GM13977 (cell line): ENCODE results near the gene IZUMO4.

Experiments
- DNase-seq: peaks from one replicate; pipeline ENCODE4 v3.0.0; 2012; ENCODE audit warnings: low spot score
- in situ Hi-C: fragments of 300-500 bp; cut with MboI; formaldehyde crosslinking; loops from one replicate; pipeline ENCODE4 v1.12.0; 2022; ENCODE audit warnings: low sequenced_read_pairs, low pct_unique_long_range_greater_than_20kb, mixed read lengths, inconsistent platforms; ENCODE audit not compliant: unreplicated experiment
- TF ChIP-seq, protein P1 (sequence below): IDR thresholded peaks from 2 replicates; pipeline ENCODE4 v1.5.1; 2012; ENCODE audit warnings: mild to moderate bottlenecking, control low read depth; ENCODE audit not compliant: insufficient read depth; ENCODE audit errors: extremely low read depth, missing control alignments

IZUMO4 gene

DNA sequence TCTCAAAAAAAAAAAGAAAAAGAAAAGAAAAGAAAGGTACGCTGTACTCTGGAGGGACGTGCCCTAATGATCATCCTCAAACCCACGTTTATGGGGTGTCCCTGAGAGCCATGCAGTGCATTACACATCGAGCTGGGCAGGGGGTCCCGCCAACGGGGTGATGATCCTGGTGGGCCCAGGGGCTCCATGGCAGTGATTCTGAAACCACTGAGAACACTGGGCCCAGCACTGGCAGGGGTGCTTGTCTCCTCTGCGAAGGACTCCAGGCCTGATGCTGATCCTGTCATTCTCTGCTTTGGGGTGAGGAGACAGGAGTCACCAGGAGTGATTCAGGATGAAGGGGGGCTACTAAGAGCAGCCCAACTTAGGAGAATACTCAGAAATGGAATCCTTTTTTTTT is 19.3 kb upstream of the IZUMO4 start:
- TF ChIP-seq, protein P1, sequence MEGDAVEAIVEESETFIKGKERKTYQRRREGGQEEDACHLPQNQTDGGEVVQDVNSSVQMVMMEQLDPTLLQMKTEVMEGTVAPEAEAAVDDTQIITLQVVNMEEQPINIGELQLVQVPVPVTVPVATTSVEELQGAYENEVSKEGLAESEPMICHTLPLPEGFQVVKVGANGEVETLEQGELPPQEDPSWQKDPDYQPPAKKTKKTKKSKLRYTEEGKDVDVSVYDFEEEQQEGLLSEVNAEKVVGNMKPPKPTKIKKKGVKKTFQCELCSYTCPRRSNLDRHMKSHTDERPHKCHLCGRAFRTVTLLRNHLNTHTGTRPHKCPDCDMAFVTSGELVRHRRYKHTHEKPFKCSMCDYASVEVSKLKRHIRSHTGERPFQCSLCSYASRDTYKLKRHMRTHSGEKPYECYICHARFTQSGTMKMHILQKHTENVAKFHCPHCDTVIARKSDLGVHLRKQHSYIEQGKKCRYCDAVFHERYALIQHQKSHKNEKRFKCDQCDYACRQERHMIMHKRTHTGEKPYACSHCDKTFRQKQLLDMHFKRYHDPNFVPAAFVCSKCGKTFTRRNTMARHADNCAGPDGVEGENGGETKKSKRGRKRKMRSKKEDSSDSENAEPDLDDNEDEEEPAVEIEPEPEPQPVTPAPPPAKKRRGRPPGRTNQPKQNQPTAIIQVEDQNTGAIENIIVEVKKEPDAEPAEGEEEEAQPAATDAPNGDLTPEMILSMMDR, result no peak
- in situ Hi-C loops, result no loop called here
- no peak for DNase-seq

DNA sequence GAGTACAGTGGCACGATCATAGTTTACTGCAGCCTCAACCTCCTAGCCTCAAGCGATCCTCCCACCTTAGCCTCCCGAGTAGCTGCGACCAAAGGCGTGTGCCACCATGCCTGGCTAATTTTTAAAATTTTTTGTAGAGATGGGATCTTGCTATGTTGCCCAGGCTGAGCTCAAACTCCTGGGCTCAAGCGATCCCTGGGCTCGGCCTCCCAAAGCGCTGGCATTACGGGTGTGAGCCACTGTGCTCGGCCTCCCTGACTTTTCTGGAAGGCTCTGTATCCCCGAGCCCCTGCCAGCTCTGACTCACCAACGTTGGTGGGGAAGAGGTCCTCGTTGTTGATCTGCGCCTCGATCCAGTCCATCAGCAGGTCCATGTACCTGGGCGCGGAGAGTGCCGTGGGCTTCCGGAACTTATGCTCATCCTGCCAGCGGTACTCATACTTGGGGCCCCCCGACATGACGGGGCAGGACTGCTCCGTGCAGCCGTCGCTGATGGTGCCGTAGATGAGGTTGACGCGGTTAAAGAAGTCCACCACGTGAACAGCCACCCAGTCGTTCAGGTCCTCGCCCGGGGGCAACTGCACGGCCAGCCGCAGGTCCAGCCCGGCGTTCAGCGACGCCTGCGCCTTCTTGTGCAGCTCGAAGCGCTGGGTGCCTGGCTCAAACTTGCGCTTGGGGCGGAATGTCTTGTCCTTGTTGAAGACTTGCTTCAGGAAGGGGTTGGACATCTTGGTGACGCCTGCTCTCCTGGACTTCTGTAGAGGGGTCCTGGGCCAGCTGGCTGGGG is 18.7 kb upstream of the IZUMO4 start:
- TF ChIP-seq, protein P1, result no peak
- in situ Hi-C loops, result no loop called here
- DNase-seq, result no peak

DNA sequence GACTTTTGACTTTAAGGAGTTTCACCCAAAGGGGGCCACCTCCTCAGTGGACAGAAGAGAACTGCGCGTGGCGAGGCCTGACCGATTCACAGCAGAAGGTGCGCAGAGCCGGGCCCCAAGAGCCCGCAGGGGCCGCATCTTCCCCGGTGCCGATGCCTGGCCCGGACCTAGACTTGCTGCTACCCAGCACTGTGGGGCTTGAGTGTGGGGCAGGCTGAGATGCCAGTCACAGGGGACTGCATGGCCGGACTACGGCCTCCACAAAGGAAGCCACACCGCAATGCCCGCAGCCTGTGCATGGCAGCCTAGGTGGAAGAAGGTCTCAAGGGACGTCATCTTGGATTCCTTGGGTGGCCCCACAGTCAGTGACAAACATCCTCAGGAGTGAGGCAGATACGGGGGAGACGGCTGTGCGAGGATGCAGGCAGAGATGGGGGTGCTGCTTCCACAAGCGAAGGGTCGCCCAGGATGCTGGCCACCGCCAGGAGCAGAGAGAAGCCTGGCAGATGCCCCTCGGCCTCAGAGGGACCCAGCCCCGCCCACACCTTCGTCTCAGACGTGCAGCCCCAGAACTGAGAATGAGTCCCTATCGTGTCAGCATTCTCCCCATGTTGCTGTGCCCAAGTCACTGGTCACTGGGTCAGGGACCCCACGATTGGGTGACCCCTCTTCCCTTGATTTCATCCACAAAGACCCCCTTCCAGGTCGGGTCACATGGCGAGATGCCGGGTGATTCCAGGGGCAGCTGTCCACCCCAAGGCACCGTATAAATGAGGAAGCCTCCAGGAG is 17.4 kb upstream of the IZUMO4 start:
- in situ Hi-C loops, result no loop called here
- DNase-seq, result no peak
- TF ChIP-seq, protein P1, result no peak

DNA sequence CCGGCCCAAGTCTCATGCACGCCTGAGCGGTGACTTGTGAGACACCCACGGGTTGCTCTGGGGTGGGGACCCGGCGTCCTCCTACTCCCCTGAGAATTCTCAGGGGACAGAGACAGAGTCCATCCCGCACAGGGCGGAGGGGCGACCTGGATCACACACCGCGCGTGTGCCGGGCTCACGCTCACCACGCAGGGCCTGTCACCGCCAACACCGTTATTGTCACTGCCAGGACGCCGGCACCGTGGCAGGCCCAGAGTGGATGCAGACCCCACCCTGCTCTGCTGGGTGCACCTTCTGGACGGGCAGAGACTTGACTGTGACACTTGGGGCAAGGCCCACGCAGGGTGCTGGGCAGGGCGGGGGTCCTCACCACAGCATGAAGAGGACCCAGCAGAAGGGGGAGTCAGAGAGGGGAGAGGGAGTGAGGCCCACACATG is 16.8 kb upstream of the IZUMO4 start:
- in situ Hi-C loops, result no loop called here
- no peak for DNase-seq
- TF ChIP-seq, protein P1, result no peak

DNA sequence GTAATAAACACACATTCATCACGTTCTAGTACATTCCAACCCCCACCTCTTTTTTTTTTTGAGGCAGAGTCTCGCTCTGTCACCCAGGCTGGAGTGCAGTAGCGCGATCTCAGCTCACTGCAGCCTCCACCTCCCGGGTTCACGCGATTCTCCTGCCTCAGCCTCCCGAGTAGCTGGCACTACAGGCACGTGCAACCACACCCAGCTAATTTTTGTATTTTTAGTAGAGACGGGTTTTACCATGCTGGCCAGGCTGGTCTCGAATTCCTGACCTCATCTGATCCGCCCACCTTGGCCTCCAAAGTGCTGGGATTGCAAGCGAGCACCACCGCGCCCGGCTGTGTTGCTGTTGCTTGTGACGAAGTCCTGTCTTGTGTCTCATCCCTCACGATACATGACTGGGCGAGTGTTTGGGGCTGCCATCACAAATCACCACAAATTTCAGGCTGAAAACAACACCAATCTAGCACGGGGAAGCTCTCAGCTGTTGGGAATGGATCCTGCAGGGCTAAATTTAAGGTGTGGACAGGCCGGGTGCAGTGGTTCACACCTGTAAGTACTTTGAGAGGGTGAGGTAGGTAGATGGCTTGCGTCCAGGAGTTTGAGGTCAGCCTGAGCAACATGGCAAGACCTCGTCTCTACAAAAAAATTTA is 16.3 kb upstream of the IZUMO4 start:
- DNase-seq, result no peak
- in situ Hi-C loops, result no loop called here
- TF ChIP-seq, protein P1, result no peak
